WTC11 (cell line): ENCODE measurements around the gene NUDT8. TPM values are rescaled to one million over a fixed set of nuclear protein-coding genes. Genes with fewer than 3 reads are reported as not detected.

Experiments
- ATAC-seq: fragments of 200-7000 bp; cut with Tn5 transposase; 2 replicates; pipeline ENCODE4 v1.10.0; 2021; ENCODE audit warnings: mild to moderate bottlenecking, moderate library complexity
- CTCF ChIA-PET: fragments of 300-600 bp; sonication (Branson Sonifier 250); formaldehyde crosslinking; loops from one replicate; lab custom pipeline; 2021; ENCODE audit warnings: antibody characterized with exemption; lab: Charles Lee
- POLR2A ChIA-PET: fragments of 350-600 bp; sonication (Branson Sonifier 250); formaldehyde crosslinking; loops from one replicate; lab custom pipeline; 2021; ENCODE audit warnings: antibody characterized with exemption; lab: Charles Lee
- DNase-seq: peaks from one replicate; pipeline ENCODE4 v3.0.0; 2021; ENCODE audit warnings: low spot score
- H3K27ac Mint-ChIP-seq: 2 replicates; pipeline ENCODE4 v1.8.0; 2021; ENCODE audit warnings: mixed read lengths
- H3K27me3 Mint-ChIP-seq: 2 replicates; pipeline ENCODE4 v1.8.0; 2021; ENCODE audit warnings: low read depth, mild to moderate bottlenecking, moderate library complexity, mixed read lengths
- H3K36me3 Mint-ChIP-seq: 2 replicates; pipeline ENCODE4 v1.8.0; 2021; ENCODE audit warnings: mixed read lengths
- H3K4me1 Mint-ChIP-seq: 2 replicates; pipeline ENCODE4 v1.8.0; 2022; ENCODE audit warnings: mixed read lengths
- H3K4me3 Mint-ChIP-seq: 2 replicates; pipeline ENCODE4 v1.8.0; 2021; ENCODE audit warnings: mild to moderate bottlenecking, moderate library complexity, mixed read lengths
- H3K9me3 Mint-ChIP-seq: 2 replicates; pipeline ENCODE4 v1.8.0; 2021; ENCODE audit warnings: mixed read lengths
- CREB1 ChIP-seq: sonication (generic); formaldehyde crosslinking; IDR thresholded peaks from 2 replicates; pipeline ENCODE4 v1.8.0; 2023; ENCODE audit warnings: mild to moderate bottlenecking, missing genetic modification reagents
- EMX1 ChIP-seq: fragments of 250-450 bp; sonication (Bioruptor Pico); IDR thresholded peaks from 2 replicates; pipeline ENCODE4 v1.8.0; 2021; ENCODE audit warnings: mild to moderate bottlenecking
- ERG ChIP-seq: fragments of 250-450 bp; sonication (Bioruptor Pico); IDR thresholded peaks from 2 replicates; pipeline ENCODE4 v1.8.0; 2021; ENCODE audit warnings: mild to moderate bottlenecking
- NFYB ChIP-seq: sonication (generic); formaldehyde crosslinking; conservative IDR thresholded peaks from 2 replicates; pipeline ENCODE4 v1.8.0; 2022; ENCODE audit warnings: low read depth, missing genetic modification reagents
- RORB ChIP-seq: fragments of 250-450 bp; sonication (Bioruptor Pico); IDR thresholded peaks from 2 replicates; pipeline ENCODE4 v1.9.0; 2021; ENCODE audit warnings: mild to moderate bottlenecking
- SP1 ChIP-seq: sonication (generic); formaldehyde crosslinking; conservative IDR thresholded peaks from 2 replicates; pipeline ENCODE4 v1.8.1; 2022; ENCODE audit warnings: missing genetic modification reagents
- TCF7 ChIP-seq: sonication (generic); formaldehyde crosslinking; IDR thresholded peaks from 2 replicates; pipeline ENCODE4 v1.8.0; 2022; ENCODE audit warnings: mild to moderate bottlenecking, low read depth, missing genetic modification reagents, moderate library complexity
- ZNF423 ChIP-seq: fragments of 250-450 bp; sonication (Bioruptor Pico); IDR thresholded peaks from 2 replicates; pipeline ENCODE4 v2.1.2; 2022; ENCODE audit warnings: mild to moderate bottlenecking, moderate library complexity
- ZNF671 ChIP-seq: fragments of 250-450 bp; sonication (Bioruptor Pico); IDR thresholded peaks from 2 replicates; pipeline ENCODE4 v1.8.0; 2021; ENCODE audit warnings: mild to moderate bottlenecking
- total RNA-seq: library from RNA; stranded (reverse); gene quantifications from 3 replicates; pipeline ENCODE4 v1.2.3, GENCODE V29; 2021
- TF ChIP-seq, protein P1 (sequence below): sonication (generic); formaldehyde crosslinking; IDR thresholded peaks from 2 replicates; pipeline ENCODE4 v1.8.0; 2022; ENCODE audit warnings: mild to moderate bottlenecking, missing genetic modification reagents
- TF ChIP-seq, protein P2 (sequence below): sonication (generic); formaldehyde crosslinking; IDR thresholded peaks from 2 replicates; pipeline ENCODE4 v1.8.0; 2023; ENCODE audit warnings: missing genetic modification reagents

The NUDT8 gene
- total RNA-seq, 1 experiment from 2014 or later, result 8.3 TPM

- Mint-ChIP-seq H3K9me3 (no peaks in the 10 kb centered on the region), H3K27me3 (peaks cover 22% of the 10 kb centered on the region), H3K27ac (no peak overlapping the region), H3K4me1 (peaks cover 36% of the 10 kb centered on the region), H3K36me3 (no peaks in the 10 kb centered on the region), H3K4me3 (no peak overlapping the region)
- no peak for TF ChIP-seq ZNF671
- no peak for TF ChIP-seq NFYB (CRISPR knock-in tag)
- no peak for TF ChIP-seq ERG (CRISPR knock-in tag)
- no peak for TF ChIP-seq TCF7 (CRISPR knock-in tag)
- TF ChIP-seq, protein P1, sequence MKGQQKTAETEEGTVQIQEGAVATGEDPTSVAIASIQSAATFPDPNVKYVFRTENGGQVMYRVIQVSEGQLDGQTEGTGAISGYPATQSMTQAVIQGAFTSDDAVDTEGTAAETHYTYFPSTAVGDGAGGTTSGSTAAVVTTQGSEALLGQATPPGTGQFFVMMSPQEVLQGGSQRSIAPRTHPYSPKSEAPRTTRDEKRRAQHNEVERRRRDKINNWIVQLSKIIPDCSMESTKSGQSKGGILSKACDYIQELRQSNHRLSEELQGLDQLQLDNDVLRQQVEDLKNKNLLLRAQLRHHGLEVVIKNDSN, result no peak
- TF ChIP-seq ZNF423, result no peak
- TF ChIP-seq RORB, result no peak
- TF ChIP-seq CREB1 (CRISPR knock-in tag), result no peak
- no peak for TF ChIP-seq SP1
- no peak for TF ChIP-seq EMX1 (CRISPR knock-in tag)
- TF ChIP-seq, protein P2, sequence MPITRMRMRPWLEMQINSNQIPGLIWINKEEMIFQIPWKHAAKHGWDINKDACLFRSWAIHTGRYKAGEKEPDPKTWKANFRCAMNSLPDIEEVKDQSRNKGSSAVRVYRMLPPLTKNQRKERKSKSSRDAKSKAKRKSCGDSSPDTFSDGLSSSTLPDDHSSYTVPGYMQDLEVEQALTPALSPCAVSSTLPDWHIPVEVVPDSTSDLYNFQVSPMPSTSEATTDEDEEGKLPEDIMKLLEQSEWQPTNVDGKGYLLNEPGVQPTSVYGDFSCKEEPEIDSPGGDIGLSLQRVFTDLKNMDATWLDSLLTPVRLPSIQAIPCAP (CRISPR knock-in tag), result no peak
- ATAC-seq, result no peak
- POLR2A ChIA-PET, result no interaction called here
- CTCF ChIA-PET, result interaction anchor here (0.8 to 2.9 kb wide), 3 partner anchors 36 to 195 kb away, joined by 3 to 32 read pairs (median 3); no protein-coding TSS in a partner anchor
- DNase-seq, result no peak
Observed at GRCh38 chr11:67577951-67578350, 51.8 kb downstream of the NUDT8 start.

Other genes starting within 250 kb of the NUDT8 start
- gene RAD9A, start 238.0 kb downstream of the NUDT8 start, total RNA-seq, result 25.7 to 45.5 TPM (median 26.7 TPM) in 3 replicates
- gene PPP1CA, start 228.1 kb downstream of the NUDT8 start, total RNA-seq, result 220 to 222 TPM (median 221 TPM) in 3 replicates
- 0.72 to 1.0 TPM (median 0.96 TPM) in 3 replicates for gene TBC1D10C, start 225.9 kb downstream of the NUDT8 start, total RNA-seq
- gene CARNS1, start 214.3 kb downstream of the NUDT8 start, total RNA-seq, result 1.3 to 2.6 TPM (median 2.4 TPM) in 3 replicates
- gene RPS6KB2, start 201.4 kb downstream of the NUDT8 start, total RNA-seq, result 44.3 to 54.7 TPM (median 50.2 TPM) in 3 replicates
- gene PTPRCAP, start 192.3 kb downstream of the NUDT8 start, total RNA-seq, result 3.5 to 4.0 TPM (median 3.6 TPM) in 3 replicates
- 100 to 109 TPM (median 102 TPM) in 3 replicates for gene CORO1B, start 186.5 kb downstream of the NUDT8 start, total RNA-seq
- gene GPR152, start 177.2 kb downstream of the NUDT8 start, total RNA-seq, result not detected in 3 replicates
- gene CABP4, start 174.6 kb downstream of the NUDT8 start, total RNA-seq, result 0.09 to 0.23 TPM in 2 of 3 replicates, not detected in the other
- 55.6 to 61.1 TPM (median 59.6 TPM) in 3 replicates for gene TMEM134, start 160.7 kb downstream of the NUDT8 start, total RNA-seq
- 32.8 to 42.1 TPM (median 40.0 TPM) in 3 replicates for gene AIP, start 146.9 kb downstream of the NUDT8 start, total RNA-seq
- gene PITPNM1, start 124.6 kb downstream of the NUDT8 start, total RNA-seq, result 51.3 to 55.4 TPM (median 51.8 TPM) in 3 replicates
- gene CDK2AP2, start 121.8 kb downstream of the NUDT8 start, total RNA-seq, result 47.6 to 53.1 TPM (median 52.5 TPM) in 3 replicates
- gene CABP2, start 106.5 kb downstream of the NUDT8 start, total RNA-seq, result not detected in 3 replicates
- 1,404 to 1,452 TPM (median 1,412 TPM) in 3 replicates for gene GSTP1, start 46.1 kb downstream of the NUDT8 start, total RNA-seq
- gene NDUFV1, start 23.0 kb downstream of the NUDT8 start, total RNA-seq, result 201 to 231 TPM (median 213 TPM) in 3 replicates
- 0.21 TPM in 1 of 3 replicates, not detected in the others for gene TBX10, start 9.8 kb upstream of the NUDT8 start, total RNA-seq
- 0.27 TPM in 1 of 3 replicates, not detected in the others for gene ACY3, start 20.8 kb upstream of the NUDT8 start, total RNA-seq
- gene ALDH3B2, start 44.7 kb upstream of the NUDT8 start, total RNA-seq, result 0.13 to 0.30 TPM (median 0.30 TPM) in 3 replicates